Fibroblast of upper back skin (primary cell): ENCODE data around the gene TDRKH.

Experiments used
- DNase-seq: peaks from one replicate; pipeline ENCODE4 v3.0.0-alpha.2; 2013

TDRKH gene, protein sequence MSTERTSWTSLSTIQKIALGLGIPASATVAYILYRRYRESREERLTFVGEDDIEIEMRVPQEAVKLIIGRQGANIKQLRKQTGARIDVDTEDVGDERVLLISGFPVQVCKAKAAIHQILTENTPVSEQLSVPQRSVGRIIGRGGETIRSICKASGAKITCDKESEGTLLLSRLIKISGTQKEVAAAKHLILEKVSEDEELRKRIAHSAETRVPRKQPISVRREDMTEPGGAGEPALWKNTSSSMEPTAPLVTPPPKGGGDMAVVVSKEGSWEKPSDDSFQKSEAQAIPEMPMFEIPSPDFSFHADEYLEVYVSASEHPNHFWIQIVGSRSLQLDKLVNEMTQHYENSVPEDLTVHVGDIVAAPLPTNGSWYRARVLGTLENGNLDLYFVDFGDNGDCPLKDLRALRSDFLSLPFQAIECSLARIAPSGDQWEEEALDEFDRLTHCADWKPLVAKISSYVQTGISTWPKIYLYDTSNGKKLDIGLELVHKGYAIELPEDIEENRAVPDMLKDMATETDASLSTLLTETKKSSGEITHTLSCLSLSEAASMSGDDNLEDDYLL

DNA sequence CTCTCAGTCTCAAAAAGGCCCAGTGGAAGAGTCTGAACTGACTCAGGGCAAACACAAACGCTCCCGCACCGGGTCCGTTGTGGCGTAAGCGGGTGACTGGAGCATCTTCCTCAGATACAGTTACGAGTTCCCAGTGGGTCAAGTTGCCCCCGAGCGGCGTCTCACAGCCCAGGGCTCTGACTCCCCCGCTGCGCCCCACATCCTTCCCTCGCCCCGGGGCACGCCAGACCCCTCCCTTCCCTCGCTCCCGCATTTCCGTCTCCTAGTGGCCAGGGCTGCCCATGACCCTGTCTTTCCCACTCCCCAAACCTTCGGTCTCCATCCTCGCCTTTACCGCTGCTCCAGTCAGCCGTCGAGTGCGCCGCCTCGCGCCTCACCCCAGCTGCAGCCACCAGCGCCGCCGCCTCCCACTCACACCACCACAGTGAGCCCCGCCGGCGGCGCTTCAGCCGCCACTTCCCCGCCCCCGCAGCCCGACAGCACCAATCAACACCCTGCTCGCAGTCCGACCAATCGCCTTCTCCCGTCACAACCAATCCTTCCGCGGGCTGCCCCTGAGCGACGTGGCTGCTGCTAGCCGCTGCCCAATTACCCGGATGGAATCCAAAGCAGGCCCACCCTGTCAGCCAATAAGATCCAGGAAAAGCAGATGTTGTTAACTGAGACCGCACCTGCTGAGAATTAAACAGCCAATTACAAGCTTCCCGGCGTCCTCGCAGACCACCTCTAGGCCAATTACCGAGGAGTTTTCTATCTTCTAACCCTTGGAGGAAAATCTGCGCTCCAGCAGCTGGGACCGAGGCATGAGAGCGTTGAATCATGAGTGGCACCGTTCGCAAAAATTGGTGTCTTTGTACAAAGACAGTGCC, at the start of gene TDRKH:
Gene TDRKH (minus strand): TSS at position 430 of the 869 bp plus-strand sequence. CDS start 7,478 bp downstream, outside the sequence.
- peak; percentile 99 for DNase-seq

DNA sequence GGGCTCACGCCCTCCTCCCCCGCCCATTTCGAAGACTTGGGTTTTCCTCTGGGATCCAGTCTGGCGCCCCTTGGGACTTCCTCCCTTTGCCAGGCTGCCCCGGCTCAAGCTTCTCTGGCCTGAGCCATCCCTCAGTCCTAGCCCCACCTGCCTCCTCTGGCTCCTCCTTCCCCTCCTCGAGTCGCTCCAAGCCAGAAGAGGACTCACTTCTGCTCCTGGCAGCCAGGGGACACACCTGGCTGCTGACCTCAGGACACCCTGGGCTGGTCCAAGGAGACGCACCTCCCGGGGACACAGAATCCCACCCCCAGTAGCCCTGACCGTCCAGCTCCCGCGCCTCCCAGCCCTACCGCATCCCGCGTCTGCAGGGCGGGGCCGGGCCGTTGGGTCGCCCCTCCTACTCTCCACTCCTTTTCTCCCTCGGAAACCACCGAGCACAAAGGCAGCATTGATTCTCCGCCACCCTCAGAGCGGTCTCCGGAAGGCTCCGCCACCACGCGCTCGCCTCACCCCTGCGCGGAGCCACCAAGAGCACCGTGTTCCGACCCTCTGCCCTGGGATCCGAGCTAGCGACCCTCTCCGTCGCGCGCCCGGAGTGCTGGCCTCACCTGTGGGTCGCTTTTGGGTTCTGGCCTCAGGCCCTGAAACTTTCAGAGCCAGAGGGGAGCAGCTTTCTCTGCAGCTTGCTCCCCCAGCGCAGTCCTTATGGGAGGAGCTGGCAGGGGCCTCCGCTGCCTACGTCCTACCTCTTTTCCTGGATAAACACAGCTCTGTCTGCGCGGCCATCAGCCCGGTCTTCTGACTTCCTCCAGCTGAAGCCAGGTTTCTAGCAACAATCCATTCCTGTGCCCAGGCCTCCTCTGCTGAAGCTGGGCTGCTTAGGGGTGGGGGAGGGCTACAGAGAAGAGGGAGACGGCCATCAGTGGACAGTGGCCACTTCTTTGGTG, 49.4 kb upstream of the TDRKH start, which contains the start of gene C2CD4D:
Gene C2CD4D (minus strand): TSS at position 364 of the 947 bp plus-strand sequence. CDS start 831 bp downstream, outside the sequence.
- no peak for DNase-seq

DNA sequence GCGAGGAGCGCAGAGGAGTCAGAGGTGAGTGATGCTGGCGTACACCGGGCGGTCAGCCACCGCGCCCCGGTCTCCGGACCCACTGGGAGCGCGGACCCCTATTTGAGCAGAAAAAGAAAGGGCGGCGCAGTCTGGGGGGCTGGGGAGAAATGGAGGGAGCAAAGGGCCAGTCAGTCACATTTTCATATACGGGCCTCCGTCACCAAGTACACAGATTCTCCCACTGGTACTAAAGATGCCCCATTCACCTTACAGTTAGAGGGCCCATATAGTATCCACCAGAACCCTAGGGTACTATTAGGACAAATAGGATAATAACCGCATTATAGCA, 48.7 kb upstream of the TDRKH start:
- DNase-seq: no peak

DNA sequence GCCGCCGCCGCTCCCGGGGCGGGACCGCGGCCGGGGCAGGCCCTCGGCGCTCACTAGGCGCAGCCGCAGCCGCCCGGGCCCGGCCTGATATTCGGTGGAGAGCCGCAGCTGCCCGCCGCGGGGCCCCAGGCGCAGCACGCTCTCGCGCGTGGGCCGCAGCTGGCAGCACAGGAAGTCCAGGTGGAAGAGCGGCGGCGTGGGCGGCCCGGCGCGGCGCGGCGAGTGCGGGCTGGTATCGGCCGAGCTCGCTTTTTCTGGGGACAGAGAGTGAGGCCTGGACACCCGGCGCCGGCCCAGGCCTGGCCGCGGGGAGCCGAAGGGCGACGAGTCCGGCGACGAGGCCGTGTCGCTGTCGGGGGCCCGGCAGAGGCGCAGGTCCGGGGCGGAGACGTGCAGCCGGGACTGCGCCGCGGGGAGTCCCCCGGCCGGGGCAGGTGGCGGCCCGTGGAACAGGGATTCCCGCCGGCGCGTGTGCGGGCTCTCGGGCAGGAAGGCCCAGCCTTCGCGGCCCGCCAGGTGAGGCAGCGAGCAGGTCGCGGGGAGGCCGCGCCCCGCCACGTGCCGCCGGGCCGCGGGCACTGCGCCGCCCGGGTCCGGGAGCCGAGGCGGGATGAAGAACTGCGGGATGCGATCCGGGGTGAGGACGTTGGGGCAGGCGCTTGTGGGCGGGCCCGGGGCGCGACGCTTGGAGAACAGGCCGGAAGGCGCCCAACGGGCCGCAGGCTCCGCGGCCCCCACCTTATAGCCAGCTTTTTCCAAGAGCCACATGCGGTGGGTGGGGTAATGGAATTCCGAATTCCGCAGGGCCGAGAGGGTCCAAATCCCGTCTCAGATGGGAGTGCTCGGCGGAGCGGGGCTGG, 48.2 kb upstream of the TDRKH start:
- no peak for DNase-seq

DNA sequence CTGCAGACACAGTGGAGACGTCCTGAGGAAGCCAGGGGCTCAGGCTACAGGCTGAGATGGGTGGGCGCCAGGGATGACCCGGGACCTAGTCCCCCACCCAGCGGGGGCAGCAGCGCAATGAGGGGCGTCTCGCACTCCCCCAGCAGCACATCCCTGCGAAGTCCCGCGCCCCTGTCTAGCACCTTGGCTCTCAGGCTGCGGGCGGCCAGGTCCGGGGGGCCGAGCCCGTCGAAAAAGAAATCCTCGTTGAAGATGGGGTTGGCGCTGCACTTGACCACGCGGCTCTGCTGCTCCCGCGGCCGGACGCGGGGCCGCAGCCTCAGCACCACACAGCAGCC, 47.6 kb upstream of the TDRKH start:
- DNase-seq: no peak

DNA sequence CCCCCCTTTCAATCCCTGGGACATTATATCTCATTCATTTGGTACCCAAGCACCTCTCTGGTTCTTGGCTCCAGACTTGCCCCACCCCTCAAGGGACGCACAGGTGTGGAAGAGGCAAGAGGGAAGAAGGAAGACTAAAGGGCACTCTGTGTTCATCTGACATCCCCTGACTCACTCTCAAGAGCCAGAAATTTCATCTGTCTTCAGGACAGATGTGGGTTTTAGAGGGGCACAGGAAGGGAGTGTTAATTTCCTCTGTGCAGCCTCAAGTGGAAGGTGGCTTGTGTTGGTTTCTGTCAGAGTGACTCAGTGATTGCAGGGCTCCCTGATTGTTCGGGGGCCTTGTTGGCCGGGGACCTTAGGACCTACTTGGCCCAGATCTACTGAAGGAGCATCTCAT, 46.9 kb upstream of the TDRKH start:
- no peak for DNase-seq

DNA sequence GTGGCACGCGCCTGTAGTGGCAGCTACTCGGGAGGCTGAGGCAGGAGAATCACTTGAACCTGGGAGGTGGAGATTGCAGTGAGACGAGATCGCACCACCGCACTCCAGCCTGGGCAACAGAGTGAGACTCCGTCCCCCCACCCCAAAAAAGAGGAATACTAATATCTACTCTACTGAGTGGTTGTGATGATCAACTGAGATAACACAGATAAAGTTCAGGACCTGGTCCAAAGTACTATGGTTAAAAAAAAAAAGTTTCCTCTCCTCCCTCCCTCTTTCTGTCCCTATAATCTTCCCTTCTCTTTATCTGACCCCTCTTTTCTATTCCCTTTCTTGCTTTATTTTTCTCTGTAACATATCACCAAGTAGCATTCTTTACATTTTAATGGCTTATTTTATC, 45.3 kb upstream of the TDRKH start:
- no peak for DNase-seq

DNA sequence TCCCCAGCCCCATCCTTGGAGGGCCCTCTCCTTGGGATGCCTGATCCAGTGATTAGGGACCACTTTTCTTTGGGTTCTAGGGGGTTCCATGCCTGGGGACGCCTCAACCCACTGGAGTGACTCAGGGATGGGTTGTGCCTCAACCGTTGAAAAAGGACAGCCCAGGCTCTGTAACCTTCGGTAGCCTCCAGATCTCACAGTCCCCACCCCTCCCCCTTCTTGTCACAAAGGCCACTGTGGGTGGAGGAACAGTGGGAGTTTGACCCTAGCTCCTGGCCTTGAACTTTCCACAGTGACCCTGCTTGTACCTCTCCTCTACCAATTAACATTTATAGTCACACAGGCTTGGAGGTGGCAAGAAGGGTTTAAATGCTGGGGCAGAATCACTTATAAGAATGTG, 43.9 kb upstream of the TDRKH start:
- DNase-seq: no peak

DNA sequence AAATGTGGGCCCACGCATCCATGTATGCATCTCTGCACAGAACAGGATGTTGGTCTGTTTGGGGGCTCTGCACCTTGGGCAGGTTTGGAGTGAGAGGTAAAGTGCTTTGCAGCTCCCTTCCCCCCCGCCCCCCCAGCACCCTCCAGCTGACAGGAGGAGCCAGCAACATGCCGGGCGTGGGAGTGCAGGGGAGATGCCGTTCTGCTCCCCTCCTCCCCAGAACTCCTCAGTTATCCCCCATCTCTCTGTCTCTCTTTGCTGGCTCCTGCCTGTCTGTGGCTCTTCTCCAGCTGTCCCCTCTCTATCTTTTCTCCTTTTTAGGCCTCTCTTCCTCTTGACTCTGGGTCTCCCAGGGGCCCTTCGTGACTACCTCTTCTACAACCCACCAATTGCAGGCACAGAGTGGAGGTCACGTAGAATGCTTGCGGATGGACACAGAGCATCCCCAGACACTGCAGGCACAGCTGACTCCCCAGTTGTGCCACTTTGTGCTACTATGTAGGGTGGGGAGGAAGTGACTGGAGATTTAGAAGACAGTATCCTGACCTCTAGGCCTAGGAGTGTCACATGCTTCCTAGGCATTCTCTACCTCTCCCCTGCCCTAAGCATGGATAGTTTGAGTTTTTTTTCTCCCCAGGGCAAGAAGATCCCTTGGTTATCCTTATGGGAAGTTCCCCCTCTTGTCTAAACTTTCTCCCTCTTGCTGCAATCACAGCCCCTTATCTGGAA, 43.0 kb upstream of the TDRKH start:
- no peak for DNase-seq

DNA sequence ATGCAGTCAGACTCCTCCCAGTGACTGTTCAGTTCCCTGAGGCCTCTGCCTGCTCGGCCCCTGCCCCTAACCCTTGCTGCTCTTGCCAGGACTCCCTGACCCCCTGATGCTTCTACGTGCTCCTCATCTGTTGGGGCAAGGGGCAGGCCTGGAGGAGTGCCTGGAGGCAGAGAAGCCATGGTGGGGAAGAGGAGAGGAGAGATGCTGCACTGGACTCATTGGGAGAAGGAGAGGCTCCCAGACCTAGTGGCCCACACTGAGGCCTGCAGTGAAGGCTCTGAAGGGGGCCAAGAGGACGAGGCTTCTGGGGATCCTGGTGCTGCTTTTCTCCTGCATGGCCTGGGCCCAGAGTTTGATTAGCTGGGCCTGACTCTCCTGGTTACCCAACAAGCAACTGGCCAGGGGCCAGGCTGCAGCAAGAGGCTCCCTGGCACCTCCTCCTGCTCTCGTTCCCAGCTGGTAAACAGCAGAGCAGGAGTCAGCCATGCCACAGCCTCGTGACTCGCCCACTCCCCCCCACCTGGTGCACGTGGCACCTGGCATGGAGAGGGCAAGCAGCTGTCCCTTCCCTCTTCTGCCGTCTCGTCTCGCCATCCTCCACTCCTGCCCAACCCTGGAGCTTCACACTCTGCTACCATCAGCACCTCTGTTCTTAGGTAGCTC, 42.1 kb upstream of the TDRKH start:
- no peak for DNase-seq

DNA sequence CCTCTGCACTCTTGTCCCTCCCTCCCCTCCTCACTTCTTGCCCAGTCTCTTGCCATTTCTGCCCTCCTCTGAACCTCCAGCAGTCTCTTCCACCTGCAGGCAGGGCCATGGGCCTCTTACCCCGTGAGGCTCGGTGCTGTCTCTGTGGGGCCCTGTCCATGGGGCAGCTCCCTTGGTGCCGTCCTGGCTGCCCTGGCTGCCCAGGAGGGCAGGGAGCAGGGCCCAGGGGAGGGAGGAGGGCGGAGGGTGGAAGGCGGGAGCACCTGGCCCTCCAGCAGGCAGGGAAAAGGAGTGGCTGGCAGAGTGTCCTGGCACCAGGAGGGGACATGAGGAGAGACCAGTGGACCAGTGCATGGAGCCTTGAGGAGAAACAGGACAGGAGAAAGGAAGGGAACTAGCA, 41.3 kb upstream of the TDRKH start, which contains the start of gene RORC:
Gene RORC (minus strand): TSS at position 198 of the 400 bp plus-strand sequence. CDS start 38 bp downstream, at position 160.
- no peak for DNase-seq

DNA sequence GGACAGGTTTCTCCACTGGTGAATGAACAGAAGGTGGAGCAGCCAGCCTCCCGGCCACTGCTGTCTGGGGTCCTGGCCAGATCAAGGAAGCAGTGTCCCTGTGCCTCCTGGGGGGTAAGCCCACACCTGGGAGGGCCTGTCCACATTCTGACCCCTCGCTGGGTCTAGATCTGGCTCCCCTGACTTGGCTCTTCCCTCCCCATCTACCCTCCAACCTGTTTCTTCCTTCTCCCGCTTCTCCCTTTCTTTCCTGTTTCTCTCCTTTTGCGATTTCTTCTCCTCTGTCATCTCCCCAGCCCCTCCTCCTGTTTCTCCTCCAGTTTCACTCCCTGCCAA, 40.9 kb upstream of the TDRKH start:
- no peak for DNase-seq

DNA sequence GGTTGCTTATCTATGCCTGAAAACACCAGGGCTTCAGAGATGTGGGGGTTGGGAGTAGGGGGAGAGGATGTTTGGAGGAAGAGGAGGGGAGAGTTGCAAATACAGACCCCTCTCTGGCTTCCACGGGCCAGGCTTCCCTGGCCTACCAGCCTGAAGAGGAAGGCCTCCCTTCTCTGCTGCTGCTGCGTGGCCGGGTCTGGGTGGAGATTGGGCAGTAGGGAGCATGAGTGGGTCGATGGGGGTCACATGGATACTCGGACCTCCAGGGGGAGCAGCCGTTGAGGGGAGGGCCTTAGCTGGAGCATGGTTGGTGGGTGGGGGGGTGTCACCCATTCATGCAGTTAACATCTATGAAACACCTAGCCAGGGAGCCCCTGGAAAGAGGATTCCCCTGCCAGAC, 39.8 kb upstream of the TDRKH start:
- no peak for DNase-seq

DNA sequence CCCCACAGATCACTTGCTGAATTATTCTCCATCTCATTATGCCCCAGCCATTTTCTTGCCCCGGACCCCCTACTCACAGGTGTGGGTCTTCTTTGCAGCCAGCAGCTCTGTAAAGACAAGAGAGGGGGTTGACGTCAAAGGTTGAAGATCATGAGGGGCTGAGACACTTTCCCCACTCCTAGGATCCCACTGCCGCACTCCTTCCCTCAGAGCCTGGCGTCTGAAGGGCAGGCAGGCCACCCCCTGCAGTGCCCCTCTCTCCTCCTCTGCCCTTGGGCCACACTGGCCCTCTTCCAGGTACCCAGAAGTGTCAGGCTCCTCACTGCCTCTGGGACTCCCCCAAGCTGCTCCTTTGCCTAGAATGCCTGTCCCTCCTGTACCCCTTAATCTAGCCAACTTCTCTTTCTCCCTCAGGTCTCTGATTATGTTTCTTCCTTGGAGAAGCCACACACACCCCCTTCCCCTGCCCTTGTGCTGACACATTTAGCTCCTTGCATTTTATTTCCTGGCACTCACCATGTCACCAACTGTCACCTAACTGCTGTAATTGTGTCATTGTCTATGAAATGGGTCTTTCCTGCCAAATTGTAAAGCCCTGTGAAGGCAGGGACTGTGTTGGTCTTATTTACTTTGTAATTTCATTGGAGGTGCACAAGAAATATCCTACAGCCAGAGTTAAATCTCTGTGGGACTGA, 39.2 kb upstream of the TDRKH start:
- no peak for DNase-seq

DNA sequence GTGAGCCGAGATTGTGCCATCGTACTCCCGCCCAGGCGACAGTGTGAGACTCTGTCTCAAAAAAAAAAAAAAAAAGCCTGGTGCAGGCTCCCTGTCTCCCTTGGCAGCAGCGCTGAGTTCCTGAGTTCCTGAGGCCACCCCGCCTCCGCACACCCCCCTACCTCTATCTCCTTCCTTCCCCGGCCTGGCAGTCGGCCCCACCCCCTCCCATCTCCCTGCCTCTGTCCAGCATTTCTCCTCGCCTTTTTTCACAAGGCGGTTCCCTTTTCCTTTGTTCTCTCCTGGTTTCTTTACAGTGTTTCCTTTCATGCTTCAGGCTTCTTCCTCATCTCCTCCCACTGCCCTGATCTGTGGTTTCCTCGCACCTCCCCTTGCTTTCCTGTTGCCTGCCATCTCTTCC, 38.6 kb upstream of the TDRKH start:
- DNase-seq: peak; percentile 28

DNA sequence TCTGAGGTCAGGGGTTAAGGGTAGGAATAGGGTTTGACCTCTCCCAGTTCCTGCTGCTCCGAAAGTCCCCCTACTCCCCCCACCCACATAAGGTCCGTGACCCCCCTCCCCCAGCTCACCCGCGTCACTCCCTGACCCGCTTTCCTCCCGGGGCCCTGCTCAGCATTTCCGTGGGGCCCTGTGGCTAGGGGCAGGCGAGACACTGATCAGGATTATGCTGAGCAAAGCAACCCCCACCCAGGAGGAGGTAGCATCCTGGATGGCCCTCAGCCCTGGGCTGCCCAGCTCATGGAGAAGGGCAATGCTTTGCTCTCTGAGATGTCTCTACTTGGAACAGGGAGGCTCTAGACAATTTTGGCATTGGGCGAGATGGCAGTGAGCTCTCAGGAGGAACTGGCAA, 37.6 kb upstream of the TDRKH start:
- no peak for DNase-seq

DNA sequence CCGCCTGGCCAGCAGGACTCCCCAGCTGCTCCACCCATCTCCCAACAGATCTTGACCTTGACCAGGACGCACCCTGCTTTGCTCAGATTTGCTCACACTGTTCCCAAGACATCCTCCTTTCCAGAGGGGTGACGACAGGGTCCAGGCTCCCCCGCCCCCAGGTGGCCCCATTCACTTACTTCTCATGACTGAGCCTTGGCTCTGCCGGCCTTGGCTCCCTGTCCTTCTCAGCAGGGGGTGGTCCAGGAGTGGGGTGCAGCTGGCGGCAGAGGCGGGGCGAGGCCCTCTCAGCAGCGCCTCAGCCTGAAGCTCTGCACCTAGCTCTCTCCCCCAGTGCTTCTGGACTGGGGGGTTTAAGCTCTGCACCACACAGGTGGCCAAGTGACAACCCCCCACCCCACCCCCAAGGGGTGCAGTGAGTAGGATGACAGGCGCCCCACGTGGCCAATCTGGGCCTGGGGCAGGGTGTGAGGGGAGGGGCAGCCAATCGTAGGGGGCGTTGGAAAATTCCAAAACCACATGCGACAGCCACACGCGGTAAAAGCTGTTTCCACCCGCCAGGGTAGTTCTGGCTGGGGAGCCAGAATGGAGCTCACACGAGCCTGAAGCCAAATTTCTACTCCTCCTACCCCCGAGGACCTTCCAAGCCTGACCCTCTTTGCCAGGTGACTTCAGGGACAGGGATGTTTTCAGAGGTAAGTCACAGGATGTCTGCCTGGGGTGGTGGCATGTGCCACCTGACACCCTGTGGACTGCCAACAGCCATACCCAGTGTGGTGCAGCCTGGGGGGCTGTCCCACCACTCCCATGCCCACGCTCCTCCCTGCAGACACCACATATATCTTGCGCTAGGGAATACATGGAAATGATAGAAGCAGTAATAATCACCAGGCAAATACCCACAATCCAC, 35.7 kb upstream of the TDRKH start:
- no peak for DNase-seq

DNA sequence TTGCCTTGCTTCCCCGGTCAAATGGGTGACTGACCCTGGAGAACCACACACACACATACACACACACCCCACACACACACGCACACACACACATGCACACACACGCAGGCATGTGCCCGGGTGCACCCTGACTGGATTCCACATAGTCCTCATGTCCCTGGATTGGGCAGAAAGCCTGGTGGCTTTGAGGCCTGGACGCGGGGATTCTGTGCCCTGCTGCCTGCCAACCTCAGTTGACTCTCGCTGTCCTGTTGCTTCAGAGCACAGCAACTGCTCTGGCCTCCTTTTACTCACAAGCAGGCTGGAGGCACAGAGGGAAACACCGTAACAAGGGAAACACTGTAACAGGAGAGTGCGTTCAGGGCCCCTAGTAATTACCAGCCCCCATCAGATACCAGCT, 34.9 kb upstream of the TDRKH start:
- no peak for DNase-seq

DNA sequence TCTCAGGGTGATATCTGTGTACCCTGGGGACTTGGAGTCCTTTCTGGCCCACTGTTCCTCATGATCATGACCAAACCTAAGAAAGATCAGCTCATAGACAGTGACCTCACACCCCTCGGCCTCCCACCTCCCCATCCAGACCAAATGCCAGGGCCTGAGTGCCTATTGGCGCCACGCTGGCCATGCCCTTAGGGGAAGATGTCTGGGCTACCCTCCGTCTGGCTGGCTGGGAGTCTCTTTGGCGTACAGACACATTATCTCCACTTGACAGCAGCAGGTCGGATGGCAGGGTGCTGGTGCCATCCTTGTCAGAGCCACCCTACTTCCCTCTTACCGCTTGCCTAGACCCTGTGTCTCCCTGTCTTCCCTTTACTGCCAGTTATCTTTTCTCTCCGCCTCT, 32.9 kb upstream of the TDRKH start:
- no peak for DNase-seq
